HEK293T (cell line): ENCODE data around the gene ZNF41.

ENCODE experiments used
- ARNT ChIP-seq: fragments of 450-650 bp; IDR thresholded peaks from 2 replicates; pipeline ENCODE4 v1.6.1; 2017; ENCODE audit warnings: mild to moderate bottlenecking
- BHLHE40 ChIP-seq: fragments of 450-650 bp; IDR thresholded peaks from 2 replicates; pipeline ENCODE4 v1.6.1; 2016; ENCODE audit warnings: mild to moderate bottlenecking, moderate library complexity, borderline replicate concordance
- ELF4 ChIP-seq: fragments of 450-650 bp; IDR thresholded peaks from 2 replicates; pipeline ENCODE4 v1.6.1; 2017; ENCODE audit warnings: antibody characterized with exemption
- FOXA1 ChIP-seq: fragments of 450-650 bp; IDR thresholded peaks from 2 replicates; pipeline ENCODE4 v1.6.1; 2016; ENCODE audit warnings: mild to moderate bottlenecking
- FOXK2 ChIP-seq: fragments of 450-650 bp; IDR thresholded peaks from 2 replicates; pipeline ENCODE4 v1.6.1; 2016; ENCODE audit warnings: mild to moderate bottlenecking
- HDGF ChIP-seq: fragments of 450-650 bp; IDR thresholded peaks from 2 replicates; pipeline ENCODE4 v1.6.1; 2017; ENCODE audit warnings: antibody characterized with exemption, borderline replicate concordance
- NFRKB ChIP-seq: fragments of 450-650 bp; IDR thresholded peaks from 2 replicates; pipeline ENCODE4 v1.6.1; 2016; ENCODE audit warnings: mild to moderate bottlenecking, moderate library complexity
- SP1 ChIP-seq: fragments of 450-650 bp; IDR thresholded peaks from 2 replicates; pipeline ENCODE4 v1.6.1; 2017
- TARDBP ChIP-seq: fragments of 450-650 bp; IDR thresholded peaks from 2 replicates; pipeline ENCODE4 v1.6.1; 2016
- ZNF384 ChIP-seq: fragments of 450-650 bp; IDR thresholded peaks from 2 replicates; pipeline ENCODE4 v1.6.1; 2016
- TF ChIP-seq, protein P1 (sequence below): fragments of 450-650 bp; IDR thresholded peaks from 2 replicates; pipeline ENCODE4 v1.6.1; 2016

DNA sequence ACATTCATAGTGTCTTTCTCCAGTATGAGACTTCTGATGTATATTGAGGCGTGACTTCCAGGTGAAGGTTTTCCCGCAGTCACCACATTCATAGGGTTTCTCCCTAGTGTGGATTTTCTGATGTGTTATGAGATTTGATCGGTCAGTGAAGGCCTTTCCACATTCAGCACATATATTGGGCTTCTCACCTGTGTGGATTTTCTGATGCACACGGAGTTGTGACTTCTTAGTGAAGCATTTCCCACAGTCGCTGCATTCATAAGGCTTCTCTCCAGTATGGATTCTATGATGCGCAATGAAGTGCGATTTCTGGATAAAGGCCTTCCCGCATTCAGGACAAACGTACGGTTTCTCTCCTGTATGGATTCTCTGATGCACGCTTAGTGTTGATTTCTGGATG is 35.4 kb downstream of the ZNF41 start:
- TF ChIP-seq ARNT: no peak
- no peak for TF ChIP-seq HDGF
- TF ChIP-seq ELF4: no peak
- TF ChIP-seq SP1: no peak
- TF ChIP-seq, protein P1, sequence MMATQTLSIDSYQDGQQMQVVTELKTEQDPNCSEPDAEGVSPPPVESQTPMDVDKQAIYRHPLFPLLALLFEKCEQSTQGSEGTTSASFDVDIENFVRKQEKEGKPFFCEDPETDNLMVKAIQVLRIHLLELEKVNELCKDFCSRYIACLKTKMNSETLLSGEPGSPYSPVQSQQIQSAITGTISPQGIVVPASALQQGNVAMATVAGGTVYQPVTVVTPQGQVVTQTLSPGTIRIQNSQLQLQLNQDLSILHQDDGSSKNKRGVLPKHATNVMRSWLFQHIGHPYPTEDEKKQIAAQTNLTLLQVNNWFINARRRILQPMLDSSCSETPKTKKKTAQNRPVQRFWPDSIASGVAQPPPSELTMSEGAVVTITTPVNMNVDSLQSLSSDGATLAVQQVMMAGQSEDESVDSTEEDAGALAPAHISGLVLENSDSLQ: no peak
- no peak for TF ChIP-seq BHLHE40
- no peak for TF ChIP-seq TARDBP
- TF ChIP-seq ZNF384: no peak
- no peak for TF ChIP-seq NFRKB
- no peak for TF ChIP-seq FOXK2
- no peak for TF ChIP-seq FOXA1
